ENCODE results near the gene LPP. TPM values are rescaled to one million over a fixed set of nuclear protein-coding genes. Genes with fewer than 3 reads are reported as not detected.

Gene LPP
- total RNA-seq, 1 experiment from 2014 or later: 54.0 TPM

GRCh38 chr3:188473045-188473444 is 319.1 kb downstream of the LPP start:
- Histone ChIP-seq H3K9me2 (ENCODE audit: insufficient read depth) (no peaks in the 10 kb centered on the region), H3K4me2 (ENCODE audit: low read length) (no peak overlapping the region), H4K20me1 (ENCODE audit: insufficient read depth) (no peaks in the 10 kb centered on the region), H3K9me3 (ENCODE audit: control insufficient read depth in 1 of 2, insufficient read depth in 1 of 2, low read depth in 1 of 2, low read length in 2 of 2) (no peaks in the 10 kb centered on the region), H3K27ac (ENCODE audit: low read depth, low read length) (no peak overlapping the region), H3K4me3 (replicated peaks in 1 of 2; ENCODE audit: low read depth in 1 of 2, low read length in 2 of 2) (no peak overlapping the region), H3K79me2 (ENCODE audit: insufficient read depth, low read length) (no peaks in the 10 kb centered on the region), H3K27me3 (ENCODE audit: insufficient read depth, low read length) (no peaks in the 10 kb centered on the region), H3K36me3 (ENCODE audit: control insufficient read depth in 1 of 2, insufficient read depth in 2 of 2, low read length in 2 of 2) (no peaks in the 10 kb centered on the region), H3K4me1 (ENCODE audit: control insufficient read depth in 1 of 2, insufficient read depth in 2 of 2, low read length in 2 of 2) (no peaks in the 10 kb centered on the region), H2AFZ (ENCODE audit: low read depth, low read length, poor library complexity, severe bottlenecking) (no peak overlapping the region), H3K9ac (ENCODE audit: low read length) (no peak overlapping the region)
- CTCF ChIA-PET: no interaction called here
- TF ChIP-seq SP1 (IDR thresholded peaks at IDR 0.05; ENCODE audit: low read depth) (no peak), SIN3A (IDR thresholded peaks at IDR 0.05; ENCODE audit: low read depth) (no peak), POLR2AphosphoS5 (IDR thresholded peaks at IDR 0.05; ENCODE audit: low read depth, low read length) (no peak), POLR2A (IDR thresholded peaks at IDR 0.05; ENCODE audit: borderline replicate concordance, extremely low read depth, insufficient read depth, insufficient read length) (no peak), CTCF (IDR thresholded peaks at IDR 0.05 in 2 of 3, conservative IDR thresholded peaks at IDR 0.05 in 1 of 3; ENCODE audit: borderline replicate concordance in 1 of 3, insufficient read depth in 1 of 3, low read depth in 2 of 3, low read length in 2 of 3) (no peak)
- no TSS peak for BruUV-seq (replicated peaks)
- RAD21 ChIA-PET (ENCODE audit: low non-redundant PET in 1 of 2, low total read pairs in 2 of 2, uncharacterized antibody in 2 of 2, unreplicated experiment in 2 of 2): no interaction called here
- DNase-seq (ENCODE audit: low read depth, low spot score): no peak
- ATAC-seq: no peak
- POLR2A ChIA-PET: no interaction called here
- intact Hi-C loops (cut with micrococcal nuclease): no loop called here

GRCh38 chr3:188473591-188474288 is 319.8 kb downstream of the LPP start:
- intact Hi-C loops (cut with micrococcal nuclease): no loop called here
- H3K9ac ChIP-seq (ENCODE audit: low read length): no peak overlapping the region
- ChIA-PET POLR2A (no interaction called here), RAD21 (ENCODE audit: low non-redundant PET in 1 of 2, low total read pairs in 2 of 2, uncharacterized antibody in 2 of 2, unreplicated experiment in 2 of 2) (no interaction called here), CTCF (no interaction called here)
- no peaks in the 10 kb centered on the region for H3K9me3 ChIP-seq (ENCODE audit: control insufficient read depth in 1 of 2, insufficient read depth in 1 of 2, low read depth in 1 of 2, low read length in 2 of 2)
- H3K4me3 ChIP-seq (replicated peaks in 1 of 2; ENCODE audit: low read depth in 1 of 2, low read length in 2 of 2): no peak overlapping the region
- H3K4me1 ChIP-seq (ENCODE audit: control insufficient read depth in 1 of 2, insufficient read depth in 2 of 2, low read length in 2 of 2): no peaks in the 10 kb centered on the region
- ATAC-seq (no peak), DNase-seq (ENCODE audit: low read depth, low spot score) (no peak)
- H2AFZ ChIP-seq (ENCODE audit: low read depth, low read length, poor library complexity, severe bottlenecking): no peak overlapping the region
- H3K9me2 ChIP-seq (ENCODE audit: insufficient read depth): no peaks in the 10 kb centered on the region
- no TSS peak for BruUV-seq (replicated peaks)
- no peaks in the 10 kb centered on the region for H3K79me2 ChIP-seq (ENCODE audit: insufficient read depth, low read length)
- H3K36me3 ChIP-seq (ENCODE audit: control insufficient read depth in 1 of 2, insufficient read depth in 2 of 2, low read length in 2 of 2): no peaks in the 10 kb centered on the region
- H3K27me3 ChIP-seq (ENCODE audit: insufficient read depth, low read length): no peaks in the 10 kb centered on the region
- no peak overlapping the region for H3K4me2 ChIP-seq (ENCODE audit: low read length)
- no peak overlapping the region for H3K27ac ChIP-seq (ENCODE audit: low read depth, low read length)
- TF ChIP-seq ZNF274 (IDR thresholded peaks at IDR 0.05; ENCODE audit: low read depth, low read length) (no peak), REST (IDR thresholded peaks at IDR 0.05; ENCODE audit: low read depth) (no peak), ZFX (IDR thresholded peaks at IDR 0.05) (no peak), EZH2phosphoT487 (IDR thresholded peaks at IDR 0.05; ENCODE audit: borderline replicate concordance) (no peak), JUND (IDR thresholded peaks at IDR 0.05) (no peak), SRF (IDR thresholded peaks at IDR 0.05; ENCODE audit: low read depth) (no peak), MAX (IDR thresholded peaks at IDR 0.05) (no peak)
- H4K20me1 ChIP-seq (ENCODE audit: insufficient read depth): no peaks in the 10 kb centered on the region
